ENCODE results near the gene CTDP1.

The CTDP1 gene

GRCh38 chr18:79679552-79680099, at the start of gene CTDP1:
TSS of gene CTDP1 (plus strand) at chr18:79679803. CDS start at chr18:79679948, 145 bp downstream.
- peak; percentile 62 for DNase-seq (ENCODE audit: low read depth, low spot score)

- DNase-seq (ENCODE audit: low read depth, low spot score) = no peak
Measured at GRCh38 chr18:79630281-79631095, 49.1 kb upstream of the CTDP1 start.

GRCh38 chr18:79631096-79631507, 48.5 kb upstream of the CTDP1 start:
- DNase-seq (ENCODE audit: low read depth, low spot score) = no peak

GRCh38 chr18:79631761-79632446, 47.7 kb upstream of the CTDP1 start:
- DNase-seq (ENCODE audit: low read depth, low spot score) = no peak

GRCh38 chr18:79632765-79633164, 46.8 kb upstream of the CTDP1 start:
- DNase-seq (ENCODE audit: low read depth, low spot score) = no peak

- no peak for DNase-seq (ENCODE audit: low read depth, low spot score)
Measured at GRCh38 chr18:79634186-79634585, 45.4 kb upstream of the CTDP1 start.

- DNase-seq (ENCODE audit: low read depth, low spot score) = no peak
Measured at GRCh38 chr18:79634593-79635426, 44.8 kb upstream of the CTDP1 start.

GRCh38 chr18:79635427-79635726, 44.2 kb upstream of the CTDP1 start:
- DNase-seq (ENCODE audit: low read depth, low spot score) = no peak

- no peak for DNase-seq (ENCODE audit: low read depth, low spot score)
Measured at GRCh38 chr18:79637181-79637920, 42.3 kb upstream of the CTDP1 start.

- DNase-seq (ENCODE audit: low read depth, low spot score) = no peak
Measured at GRCh38 chr18:79637921-79638909, 41.4 kb upstream of the CTDP1 start.

GRCh38 chr18:79639072-79639829, 40.4 kb upstream of the CTDP1 start:
- DNase-seq (ENCODE audit: low read depth, low spot score) = no peak

GRCh38 chr18:79640064-79640672, 39.4 kb upstream of the CTDP1 start:
- DNase-seq (ENCODE audit: low read depth, low spot score) = no peak

GRCh38 chr18:79640875-79641274, 38.7 kb upstream of the CTDP1 start:
- no peak for DNase-seq (ENCODE audit: low read depth, low spot score)

GRCh38 chr18:79641722-79642497, 37.7 kb upstream of the CTDP1 start:
- no peak for DNase-seq (ENCODE audit: low read depth, low spot score)

GRCh38 chr18:79642626-79643025, 37.0 kb upstream of the CTDP1 start:
- DNase-seq (ENCODE audit: low read depth, low spot score) = no peak

GRCh38 chr18:79643054-79643984, 36.3 kb upstream of the CTDP1 start:
- DNase-seq (ENCODE audit: low read depth, low spot score) = no peak

All from activated naive CD8-positive, alpha-beta T cell treated with anti-CD3 and anti-CD28 coated beads, Interleukin-2, amount 50 U/mL, for 16 hours (primary cell).